Trophoblast cell (in vitro differentiated cells and primary cell): ENCODE results near the gene LRFN2.

Experiments used
- DNase-seq, 2 donors: peaks; one replicate each; pipeline ENCODE4 v3.0.0-alpha.2; 2016
- H2AFZ ChIP-seq: 2 replicates; pipeline ENCODE4 v1.6.1; 2013; ENCODE audit warnings: low read length, moderate library complexity, mild to moderate bottlenecking; ENCODE audit not compliant: insufficient read depth, poor library complexity
- H2AK5ac ChIP-seq: 2 replicates; pipeline ENCODE4 v1.6.1; 2013; ENCODE audit warnings: mild to moderate bottlenecking, low read length
- H2BK120ac ChIP-seq: 2 replicates; pipeline ENCODE4 v1.6.1; 2013; ENCODE audit warnings: low read length, mild to moderate bottlenecking, moderate library complexity; ENCODE audit not compliant: insufficient read depth, poor library complexity
- H2BK12ac ChIP-seq: 2 replicates; pipeline ENCODE4 v1.6.1; 2013; ENCODE audit warnings: mild to moderate bottlenecking, low read length, moderate library complexity
- H2BK5ac ChIP-seq: 2 replicates; pipeline ENCODE4 v1.6.1; 2013; ENCODE audit warnings: low read length, low read depth, moderate library complexity, mild to moderate bottlenecking; ENCODE audit not compliant: poor library complexity
- H3K14ac ChIP-seq: 2 replicates; pipeline ENCODE4 v1.6.1; 2013; ENCODE audit warnings: mild to moderate bottlenecking, low read length
- H3K18ac ChIP-seq: 2 replicates; pipeline ENCODE4 v1.6.1; 2013; ENCODE audit warnings: mild to moderate bottlenecking, low read length
- H3K23ac ChIP-seq: 2 replicates; pipeline ENCODE4 v1.6.1; 2013; ENCODE audit warnings: low read length
- H3K27ac ChIP-seq: 2 replicates; pipeline ENCODE4 v1.5.1; 2013; ENCODE audit warnings: low read depth, mild to moderate bottlenecking, inconsistent platforms, low read length, moderate library complexity
- H3K27me3 ChIP-seq: 2 replicates; pipeline ENCODE4 v1.6.1; 2013; ENCODE audit warnings: inconsistent platforms, mild to moderate bottlenecking, low read length, moderate library complexity; ENCODE audit not compliant: insufficient read depth
- H3K36me3 ChIP-seq, 2 experiments: 1 replicate in 1 of 2; 2 replicates in 1 of 2; pipeline ENCODE4 v1.6.1; 2013; ENCODE audit warnings: low read length in 2 of 2, mild to moderate bottlenecking in 2 of 2, moderate library complexity in 1 of 2; ENCODE audit not compliant: insufficient read depth in 2 of 2, control insufficient read depth in 1 of 2
- H3K4ac ChIP-seq: 2 replicates; pipeline ENCODE4 v1.6.1; 2013; ENCODE audit warnings: low read depth, mild to moderate bottlenecking, low read length, moderate library complexity
- H3K4me1 ChIP-seq, 2 experiments: 1 replicate in 1 of 2; 2 replicates in 1 of 2; pipeline ENCODE4 v1.6.1; 2013; ENCODE audit warnings: low read length in 2 of 2, mild to moderate bottlenecking in 2 of 2, moderate library complexity in 1 of 2; ENCODE audit not compliant: insufficient read depth in 2 of 2, control insufficient read depth in 1 of 2
- H3K4me2 ChIP-seq: 2 replicates; pipeline ENCODE4 v1.6.1; 2013; ENCODE audit warnings: inconsistent platforms, mild to moderate bottlenecking, low read length, moderate library complexity
- H3K4me3 ChIP-seq: 2 replicates; pipeline ENCODE4 v1.5.1; 2013; ENCODE audit warnings: mild to moderate bottlenecking, low read depth, low read length, inconsistent platforms
- H3K79me1 ChIP-seq: one replicate; pipeline ENCODE4 v1.6.1; 2013; ENCODE audit warnings: low read length
- H3K79me2 ChIP-seq: 2 replicates; pipeline ENCODE4 v1.6.1; 2013; ENCODE audit warnings: low read length, mild to moderate bottlenecking; ENCODE audit not compliant: control insufficient read depth, insufficient read depth, poor library complexity
- H3K9ac ChIP-seq: 2 replicates; pipeline ENCODE4 v1.6.1; 2013; ENCODE audit warnings: mild to moderate bottlenecking, low read length
- H3K9me3 ChIP-seq: 2 replicates; pipeline ENCODE4 v1.6.1; 2013; ENCODE audit warnings: low read depth, mild to moderate bottlenecking, control low read depth, inconsistent platforms, low read length; ENCODE audit not compliant: insufficient read depth
- H4K12ac ChIP-seq: 2 replicates; pipeline ENCODE4 v1.6.1; 2013; ENCODE audit warnings: low read depth, mild to moderate bottlenecking, low read length, moderate library complexity
- H4K8ac ChIP-seq: 2 replicates; pipeline ENCODE4 v1.6.1; 2013; ENCODE audit warnings: low read depth, mild to moderate bottlenecking, low read length, moderate library complexity
- H4K91ac ChIP-seq: one replicate; pipeline ENCODE4 v1.6.1; 2013; ENCODE audit warnings: low read depth, mild to moderate bottlenecking, low read length, moderate library complexity
- WGBS: extraction: QIAGEN DNeasy Blood & Tissue Kit; methylation state at CpG from one replicate; pipeline ENCODE4 v1.1.7; 2013; ENCODE audit warnings: missing lambda C conversion rate; ENCODE audit not compliant: insufficient read length, insufficient coverage; ENCODE audit errors: extremely low coverage; 5-methylcytosine and 5-hydroxymethylcytosine counted together

LRFN2 gene

GRCh38 chr6:40410821-40411220 lies 176.3 kb downstream of the LRFN2 start:
- Histone ChIP-seq H4K12ac (no peak overlapping the region), H2AFZ (no peak overlapping the region), H3K23ac (no peak overlapping the region), H3K4me3 (no peak overlapping the region), H4K91ac (no peak overlapping the region), H3K27me3 (no peaks in the 10 kb centered on the region), H4K8ac (no peak overlapping the region), H3K9me3 (no peaks in the 10 kb centered on the region), H3K36me3 (no peaks in the 10 kb centered on the region), H2AK5ac (no peak overlapping the region), H3K4me1 (peaks cover 16 to 17% of the 10 kb centered on the region in 2 experiments), H3K79me2 (no peaks in the 10 kb centered on the region), H2BK12ac (no peak overlapping the region), H2BK120ac (no peak overlapping the region), H3K4me2 (no peak overlapping the region), H3K14ac (no peak overlapping the region), H3K18ac (no peak overlapping the region), H2BK5ac (no peak overlapping the region), H3K4ac (no peak overlapping the region), H3K79me1 (peaks cover 2% of the 10 kb centered on the region), H3K9ac (no peak overlapping the region), H3K27ac (no peak overlapping the region)
- no CpG with 5 or more reads among the region's 1 CpG for WGBS
- DNase-seq: no peak

- Histone ChIP-seq H3K79me2 (no peaks in the 10 kb centered on the region), H3K9me3 (no peaks in the 10 kb centered on the region), H4K8ac (no peak overlapping the region), H4K91ac (no peak overlapping the region), H3K4me2 (no peak overlapping the region), H2BK12ac (no peak overlapping the region), H2BK120ac (no peak overlapping the region), H2AFZ (no peak overlapping the region), H3K36me3 (no peaks in the 10 kb centered on the region), H3K4me3 (no peak overlapping the region), H4K12ac (no peak overlapping the region), H3K23ac (no peak overlapping the region), H3K4ac (no peak overlapping the region), H2AK5ac (no peak overlapping the region), H3K79me1 (peaks cover 2% of the 10 kb centered on the region), H3K14ac (no peak overlapping the region), H3K27me3 (no peaks in the 10 kb centered on the region), H3K27ac (no peak overlapping the region), H3K4me1 (peaks cover 17 to 18% of the 10 kb centered on the region in 2 experiments), H3K9ac (no peak overlapping the region), H2BK5ac (no peak overlapping the region), H3K18ac (no peak overlapping the region)
- no peak for DNase-seq
- WGBS: no CpG with 5 or more reads among the region's 9 CpGs
Measured at GRCh38 chr6:40409716-40410397, 177.3 kb downstream of the LRFN2 start.

- no peak overlapping the region for H3K14ac ChIP-seq
- no peak overlapping the region for H4K91ac ChIP-seq
- no peak overlapping the region for H3K4ac ChIP-seq
- no peak overlapping the region for H2BK120ac ChIP-seq
- H3K27ac ChIP-seq: no peak overlapping the region
- H3K36me3 ChIP-seq: no peaks in the 10 kb centered on the region
- H3K27me3 ChIP-seq: no peaks in the 10 kb centered on the region
- H2BK5ac ChIP-seq: no peak overlapping the region
- H3K79me1 ChIP-seq: peaks cover 2% of the 10 kb centered on the region
- no peak overlapping the region for H3K4me2 ChIP-seq
- H4K8ac ChIP-seq: no peak overlapping the region
- H2AFZ ChIP-seq: no peak overlapping the region
- H3K4me3 ChIP-seq: no peak overlapping the region
- H3K9ac ChIP-seq: no peak overlapping the region
- no CpG with 5 or more reads among the region's 4 CpGs for WGBS
- no peak for DNase-seq
- H3K79me2 ChIP-seq: no peaks in the 10 kb centered on the region
- no peak overlapping the region for H2BK12ac ChIP-seq
- no peaks in the 10 kb centered on the region for H3K9me3 ChIP-seq
- H3K4me1 ChIP-seq: peaks cover 15 to 18% of the 10 kb centered on the region in 2 experiments
- no peak overlapping the region for H3K23ac ChIP-seq
- no peak overlapping the region for H4K12ac ChIP-seq
- H2AK5ac ChIP-seq: no peak overlapping the region
- no peak overlapping the region for H3K18ac ChIP-seq
Measured at GRCh38 chr6:40408786-40409542, 178.2 kb downstream of the LRFN2 start.

- H3K36me3 ChIP-seq: no peaks in the 10 kb centered on the region
- H3K79me1 ChIP-seq: no peaks in the 10 kb centered on the region
- no peak overlapping the region for H2BK12ac ChIP-seq
- no peak overlapping the region for H4K91ac ChIP-seq
- H3K18ac ChIP-seq: no peak overlapping the region
- H3K4me1 ChIP-seq: peaks cover 6% of the 10 kb centered on the region in 2 experiments
- no peak overlapping the region for H3K4me3 ChIP-seq
- no CpG with 5 or more reads among the region's 2 CpGs for WGBS
- no peak overlapping the region for H4K8ac ChIP-seq
- no peak overlapping the region for H3K27ac ChIP-seq
- H4K12ac ChIP-seq: no peak overlapping the region
- H3K9me3 ChIP-seq: no peaks in the 10 kb centered on the region
- H2AFZ ChIP-seq: no peak overlapping the region
- H3K79me2 ChIP-seq: no peaks in the 10 kb centered on the region
- no peak overlapping the region for H2BK120ac ChIP-seq
- H3K4ac ChIP-seq: no peak overlapping the region
- no peak for DNase-seq
- no peak overlapping the region for H3K23ac ChIP-seq
- no peak overlapping the region for H2BK5ac ChIP-seq
- H2AK5ac ChIP-seq: no peak overlapping the region
- no peak overlapping the region for H3K4me2 ChIP-seq
- no peak overlapping the region for H3K9ac ChIP-seq
- H3K14ac ChIP-seq: no peak overlapping the region
- H3K27me3 ChIP-seq: no peaks in the 10 kb centered on the region
Measured at GRCh38 chr6:40407239-40407638, 179.9 kb downstream of the LRFN2 start.
